AG08396 (cell line): ENCODE measurements around the gene AMIGO2.
"Not testable (repeated sequence)": the region's sequence is repeated elsewhere in the genome, so short reads cannot be mapped to it uniquely, and the experiment has no call there.

ENCODE experiments used
- DNase-seq: peaks from one replicate; pipeline ENCODE4 v3.0.0; 2012; ENCODE audit warnings: low spot score, mixed read lengths

The AMIGO2 gene

GRCh38 chr12:47074757-47075156, 5.0 kb downstream of the AMIGO2 start:
- DNase-seq, result no peak

- DNase-seq, result no peak
These were observed 5.8 kb downstream of the AMIGO2 start for GRCh38 chr12:47073951-47074350.

GRCh38 chr12:47071241-47071852, 8.4 kb downstream of the AMIGO2 start:
- no peak for DNase-seq

- DNase-seq, result no peak
These were observed 9.4 kb downstream of the AMIGO2 start for GRCh38 chr12:47070310-47070709.

- DNase-seq, result no peak
These were observed 11.2 kb downstream of the AMIGO2 start for GRCh38 chr12:47068539-47068938.

GRCh38 chr12:47067771-47068431, 11.9 kb downstream of the AMIGO2 start:
- DNase-seq, result no peak

GRCh38 chr12:47067176-47067575, 12.6 kb downstream of the AMIGO2 start:
- DNase-seq, result no peak

GRCh38 chr12:47066278-47067025, 13.3 kb downstream of the AMIGO2 start:
- DNase-seq, result peak; percentile 14

GRCh38 chr12:47065546-47065945, 14.2 kb downstream of the AMIGO2 start:
- no peak for DNase-seq

- not testable (repeated sequence) for DNase-seq
These were observed 21.1 kb downstream of the AMIGO2 start for GRCh38 chr12:47058640-47059039.

GRCh38 chr12:47056944-47057343, 22.8 kb downstream of the AMIGO2 start:
- not testable (repeated sequence) for DNase-seq

- DNase-seq, result not testable (repeated sequence)
These were observed 23.9 kb downstream of the AMIGO2 start for GRCh38 chr12:47055856-47056255.

- DNase-seq, result no peak
These were observed 25.1 kb downstream of the AMIGO2 start for GRCh38 chr12:47054659-47055058.

- no peak for DNase-seq
These were observed 25.8 kb downstream of the AMIGO2 start for GRCh38 chr12:47053961-47054360.

- DNase-seq, result no peak
These were observed 27.5 kb downstream of the AMIGO2 start for GRCh38 chr12:47052274-47052673.

GRCh38 chr12:47051291-47051690, 28.5 kb downstream of the AMIGO2 start:
- not testable (repeated sequence) for DNase-seq

- DNase-seq, result no peak
These were observed 31.2 kb downstream of the AMIGO2 start for GRCh38 chr12:47048541-47048940.

GRCh38 chr12:47041327-47041726, 38.4 kb downstream of the AMIGO2 start:
- DNase-seq, result no peak

- no peak for DNase-seq
These were observed 40.0 kb downstream of the AMIGO2 start for GRCh38 chr12:47039756-47040155.

GRCh38 chr12:47039079-47039478, 40.7 kb downstream of the AMIGO2 start:
- DNase-seq, result no peak

- no peak for DNase-seq
These were observed 41.5 kb downstream of the AMIGO2 start for GRCh38 chr12:47038270-47038748.

- no peak for DNase-seq
These were observed 44.3 kb downstream of the AMIGO2 start for GRCh38 chr12:47035484-47035883.

GRCh38 chr12:47034661-47035060, 45.1 kb downstream of the AMIGO2 start:
- DNase-seq, result no peak
